ENCODE data around the gene MNS1. TPM values are rescaled to one million over a fixed set of nuclear protein-coding genes. Genes with fewer than 3 reads are reported as not detected.

MNS1 gene
- total and polyA plus RNA-seq, 2 of the 13 experiments (the other 11 are each of a cell fraction or from before 2014, with no cell fraction given) = 0.22 to 1.7 TPM

DNA sequence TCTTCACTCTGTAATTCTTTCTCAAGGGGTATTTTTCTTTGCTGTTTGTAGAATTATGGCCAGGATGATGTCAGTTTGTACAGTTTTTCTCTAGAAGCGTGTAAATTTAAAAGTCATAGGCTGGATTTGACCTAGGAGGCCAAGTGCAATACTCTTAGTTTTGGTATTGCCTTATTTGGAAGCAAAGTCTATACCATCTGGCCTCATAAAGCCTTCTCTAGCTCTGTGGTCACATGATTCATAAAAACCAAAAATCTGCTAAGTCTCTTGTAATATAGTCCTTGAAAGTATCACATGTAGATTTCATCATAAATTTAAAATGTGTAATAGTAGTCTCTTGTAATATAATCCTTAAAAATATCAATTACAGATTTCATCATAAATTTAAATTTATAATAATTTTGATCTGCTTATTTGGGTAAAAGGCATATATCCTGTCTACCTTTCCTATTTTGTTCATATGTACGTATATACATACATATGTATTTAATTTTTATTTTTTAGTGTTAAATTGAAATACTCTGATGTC lies 74.1 kb downstream of the MNS1 start:
- FAIRE-seq = no peak
- ChIA-PET CTCF (ENCODE audit: low intra/inter-chr PET ratio, low total read pairs) (no interaction called here), POLR2A (no interaction called here)
- TF ChIP-seq ZNF501 (CRISPR knock-in tag; IDR thresholded peaks at IDR 0.05) = no peak
- 0 out of 2 replicates have a peak, but pooled peaks have one; percentile 14 for TF ChIP-seq ATF7 (IDR thresholded peaks at IDR 0.05)
- no peak for TF ChIP-seq ATF7 (CRISPR knock-in tag; IDR thresholded peaks at IDR 0.05)
- Histone ChIP-seq H3K9me3 (ENCODE audit: low read length) (no peaks in the 10 kb centered on the region), H3K4me2 (ENCODE audit: low read depth, low read length) (no peak overlapping the region), H3K4me1 (ENCODE audit: insufficient read depth, low read length) (no peaks in the 10 kb centered on the region), H3K4me3 (replicated peaks in 1 of 3; ENCODE audit: insufficient read depth in 1 of 3, low read depth in 2 of 3, low read length in 3 of 3) (no peak overlapping the region), H3K27me3 (ENCODE audit: control insufficient read depth in 1 of 2, insufficient read depth in 2 of 2, low read length in 2 of 2) (no peaks in the 10 kb centered on the region), H4K20me1 (ENCODE audit: insufficient read depth, low read length) (no peaks in the 10 kb centered on the region), H2AFZ (ENCODE audit: low read length) (no peak overlapping the region), H3K27ac (ENCODE audit: extremely low read length, insufficient read depth, low read length) (no peak overlapping the region), H3K36me3 (replicated peaks in 1 of 2; ENCODE audit: control insufficient read depth in 1 of 2, insufficient read depth in 2 of 2, low read length in 2 of 2) (no peaks in the 10 kb centered on the region), H3K9ac (ENCODE audit: insufficient read depth, low read depth, low read length) (no peak overlapping the region), H3K79me2 (ENCODE audit: insufficient read depth, low read length) (no peaks in the 10 kb centered on the region)
- DNase-seq (ENCODE audit: low spot score) = no peak
- ATAC-seq = no peak
- in situ Hi-C loops (cut with HindIII; ENCODE audit: extremely low pct_ligation_motif_present, low pct_unique_long_range_greater_than_20kb) = no loop called here
- BruUV-seq (replicated peaks) = no TSS peak
- 94% methylated on average over 2 of the region's 2 CpGs for WGBS (ENCODE audit: low lambda C conversion rate)
- intact Hi-C loops (cut with micrococcal nuclease; ENCODE audit: unreplicated experiment) = no loop called here

GRCh38 chr15:56385908-56386307 lies 79.0 kb downstream of the MNS1 start:
- TF ChIP-seq DPF2 (CRISPR knock-in tag; IDR thresholded peaks at IDR 0.05; ENCODE audit: borderline replicate concordance, low read depth) = no peak
- no peak for TF ChIP-seq ZNF337 (CRISPR knock-in tag; IDR thresholded peaks at IDR 0.05; ENCODE audit: borderline replicate concordance, low read depth)
- TF ChIP-seq GATAD1 (CRISPR knock-in tag; IDR thresholded peaks at IDR 0.05) = no peak
- no peak for TF ChIP-seq ZNF17 (CRISPR knock-in tag; IDR thresholded peaks at IDR 0.05)
- no peak for TF ChIP-seq ZNF225 (CRISPR knock-in tag; IDR thresholded peaks at IDR 0.05)
- no peak for TF ChIP-seq ZNF260 (CRISPR knock-in tag; IDR thresholded peaks at IDR 0.05; ENCODE audit: borderline replicate concordance, low read depth)
- 77% methylated on average over 3 of the region's 3 CpGs for WGBS (ENCODE audit: low lambda C conversion rate)
- Histone ChIP-seq H3K27ac (ENCODE audit: extremely low read length, insufficient read depth, low read length) (no peak overlapping the region), H3K9me3 (ENCODE audit: low read length) (no peaks in the 10 kb centered on the region), H3K9ac (ENCODE audit: insufficient read depth, low read depth, low read length) (no peak overlapping the region), H3K4me2 (ENCODE audit: low read depth, low read length) (no peak overlapping the region), H3K36me3 (replicated peaks in 1 of 2; ENCODE audit: control insufficient read depth in 1 of 2, insufficient read depth in 2 of 2, low read length in 2 of 2) (no peaks in the 10 kb centered on the region), H3K79me2 (ENCODE audit: insufficient read depth, low read length) (no peaks in the 10 kb centered on the region), H3K4me3 (replicated peaks in 1 of 3; ENCODE audit: insufficient read depth in 1 of 3, low read depth in 2 of 3, low read length in 3 of 3) (no peak overlapping the region), H4K20me1 (ENCODE audit: insufficient read depth, low read length) (no peaks in the 10 kb centered on the region), H2AFZ (ENCODE audit: low read length) (no peak overlapping the region), H3K4me1 (ENCODE audit: insufficient read depth, low read length) (no peaks in the 10 kb centered on the region), H3K27me3 (ENCODE audit: control insufficient read depth in 1 of 2, insufficient read depth in 2 of 2, low read length in 2 of 2) (no peaks in the 10 kb centered on the region)
- ATAC-seq = no peak
- DNase-seq (ENCODE audit: low spot score) = no peak
- no TSS peak for BruUV-seq (replicated peaks)
- ChIA-PET CTCF (ENCODE audit: low intra/inter-chr PET ratio, low total read pairs) (no interaction called here), POLR2A (no interaction called here)
- no peak for FAIRE-seq
- intact Hi-C loops (cut with micrococcal nuclease; ENCODE audit: unreplicated experiment) = no loop called here
- in situ Hi-C loops (cut with HindIII; ENCODE audit: extremely low pct_ligation_motif_present, low pct_unique_long_range_greater_than_20kb) = no loop called here
